ENCODE results near the gene LRMDA. TPM values are rescaled to one million over a fixed set of nuclear protein-coding genes. Genes with fewer than 3 reads are reported as not detected.

Gene LRMDA
- total and polyA plus RNA-seq, 10 of the 15 experiments (the other 5 are each of a cell fraction or from before 2014, with no cell fraction given): 0.07 to 0.54 (median 0.29) TPM; not detected in 4

GRCh38 chr10:76514869-76515268 lies 1083.4 kb downstream of the LRMDA start (continued):
- no peak for TF ChIP-seq ZNF592 (IDR thresholded peaks at IDR 0.05)

- no peak for DNase-seq (ENCODE audit: low read depth, low spot score)
- in situ Hi-C loops (cut with MboI): no loop called here
- BruUV-seq (replicated peaks): no TSS peak
- ChIA-PET SMC1A (ENCODE audit: uncharacterized antibody, unreplicated experiment) (interaction anchor here (0.8 kb wide), 1 partner anchor 8 kb away, joined by 4 read pairs; no protein-coding TSS in a partner anchor), RAD21 (ENCODE audit: unreplicated experiment) (no interaction called here), POLR2A (no interaction called here), CTCF (no interaction called here)
- intact Hi-C loops (cut with micrococcal nuclease; ENCODE audit: unreplicated experiment): no loop called here
- H3K4me3 ChIP-seq: no peak overlapping the region
- H3K36me3 ChIP-seq (ENCODE audit: control insufficient read depth in 2 of 2, insufficient read depth in 2 of 2, low read length in 1 of 2): no peaks in the 10 kb centered on the region
- no peak overlapping the region for H3K9ac ChIP-seq (ENCODE audit: control insufficient read depth, insufficient read depth, low read length)
- H3K4me1 ChIP-seq (ENCODE audit: control insufficient read depth, insufficient read depth, low read length): no peaks in the 10 kb centered on the region
- 64% methylated on average over 7 of the region's 7 CpGs for WGBS (ENCODE audit: insufficient coverage, insufficient replicate concordance, low lambda C conversion rate, missing lambda C conversion rate)
- no peaks in the 10 kb centered on the region for H3K27me3 ChIP-seq (replicated peaks in 1 of 2; ENCODE audit: control insufficient read depth in 2 of 2, insufficient read depth in 2 of 2, low read length in 1 of 2)
- no peak for ATAC-seq
- no peak overlapping the region for H3K27ac ChIP-seq (ENCODE audit: control insufficient read depth, insufficient read depth)
- no peaks in the 10 kb centered on the region for H4K20me1 ChIP-seq (ENCODE audit: control insufficient read depth, insufficient read depth)
- no peaks in the 10 kb centered on the region for H3K9me3 ChIP-seq (replicated peaks; ENCODE audit: control insufficient read depth, insufficient read depth, low read length)
- no peak for FAIRE-seq
- H3K4me2 ChIP-seq (ENCODE audit: control insufficient read depth, insufficient read depth): no peak overlapping the region
- no peaks in the 10 kb centered on the region for H3K79me2 ChIP-seq (ENCODE audit: control insufficient read depth, insufficient read depth, low read length)
- no peak overlapping the region for H2AFZ ChIP-seq (ENCODE audit: control insufficient read depth, low read depth, low read length)
- TF ChIP-seq ELK1 (IDR thresholded peaks at IDR 0.05; ENCODE audit: low read depth, low read length) (no peak), YBX1 (IDR thresholded peaks at IDR 0.05) (no peak), MYB (IDR thresholded peaks at IDR 0.05; ENCODE audit: borderline replicate concordance, low read depth, low read length) (no peak), LARP7 (IDR thresholded peaks at IDR 0.05) (no peak), USF2 (IDR thresholded peaks at IDR 0.05; ENCODE audit: borderline replicate concordance, low read depth, low read length) (no peak), CHD2 (IDR thresholded peaks at IDR 0.05; ENCODE audit: borderline replicate concordance, low read depth, low read length) (no peak), FOXM1 (IDR thresholded peaks at IDR 0.05; ENCODE audit: low read depth, low read length) (no peak), NR2C2 (IDR thresholded peaks at IDR 0.05; ENCODE audit: borderline replicate concordance, control insufficient read depth, insufficient read length, low read depth) (no peak), ZNF217 (IDR thresholded peaks at IDR 0.05) (no peak), TCF12 (IDR thresholded peaks at IDR 0.05; ENCODE audit: low read depth, low read length) (no peak)
Measured at GRCh38 chr10:76522547-76522946, 1091.1 kb downstream of the LRMDA start.

Measured in GM12878 (cell line).